GM18505 (cell line): ENCODE results near the gene ACOXL.

Experiments
- ATAC-seq: cut with Tn5 transposase; IDR thresholded peaks from one replicate; pipeline ENCODE4 v1.9.1; 2021; ENCODE audit not compliant: unreplicated experiment
- POLR2A ChIP-seq: IDR thresholded peaks from 4 replicates; pipeline ENCODE4 v1.6.1; 2011; ENCODE audit warnings: borderline replicate concordance; ENCODE audit not compliant: insufficient read depth, insufficient read length; ENCODE audit errors: extremely low read depth

The ACOXL gene

DNA sequence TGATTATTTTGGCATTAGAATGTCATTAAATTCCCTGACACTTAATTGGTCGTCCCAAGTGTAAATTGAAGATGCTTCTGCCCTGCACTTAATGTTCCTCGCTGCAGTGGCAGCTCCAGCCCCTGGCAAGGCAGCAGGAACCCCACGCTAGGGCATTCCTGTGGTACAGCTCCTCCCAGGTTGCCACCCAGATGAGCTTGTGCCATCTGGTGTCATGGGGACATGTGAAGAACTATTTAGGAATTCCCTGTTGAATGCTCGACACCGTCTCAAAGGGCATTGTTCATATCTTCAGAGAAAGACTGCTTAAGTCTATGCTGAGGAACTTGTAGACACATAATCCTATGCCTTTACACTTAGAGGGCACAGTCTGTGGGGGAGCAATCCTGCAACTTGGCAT is 427.3 kb downstream of the ACOXL start:
- no peak for TF ChIP-seq POLR2A

DNA sequence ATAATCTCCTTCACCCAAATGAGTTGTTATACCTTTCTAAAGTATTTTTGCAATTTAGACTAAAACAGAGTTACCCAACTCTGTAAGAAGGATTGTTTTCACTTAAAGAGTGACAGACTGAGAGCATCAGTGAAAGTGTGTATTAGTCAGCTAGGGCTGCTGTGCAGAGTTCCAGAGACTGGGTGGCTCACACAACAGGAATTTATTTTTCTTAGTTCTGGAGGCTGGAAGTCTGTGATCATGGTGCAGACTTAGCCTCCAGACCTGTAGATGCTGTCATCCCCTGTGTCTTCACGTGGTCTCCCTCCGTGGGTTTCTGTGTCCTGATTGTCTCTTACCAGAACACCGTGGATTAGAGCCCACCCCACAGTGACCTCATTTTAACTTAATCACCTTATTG is 428.4 kb downstream of the ACOXL start:
- TF ChIP-seq POLR2A = no peak
- no peak for ATAC-seq

More for the DNA sequence above, 427.3 kb downstream of the ACOXL start:
- ATAC-seq = no peak

DNA sequence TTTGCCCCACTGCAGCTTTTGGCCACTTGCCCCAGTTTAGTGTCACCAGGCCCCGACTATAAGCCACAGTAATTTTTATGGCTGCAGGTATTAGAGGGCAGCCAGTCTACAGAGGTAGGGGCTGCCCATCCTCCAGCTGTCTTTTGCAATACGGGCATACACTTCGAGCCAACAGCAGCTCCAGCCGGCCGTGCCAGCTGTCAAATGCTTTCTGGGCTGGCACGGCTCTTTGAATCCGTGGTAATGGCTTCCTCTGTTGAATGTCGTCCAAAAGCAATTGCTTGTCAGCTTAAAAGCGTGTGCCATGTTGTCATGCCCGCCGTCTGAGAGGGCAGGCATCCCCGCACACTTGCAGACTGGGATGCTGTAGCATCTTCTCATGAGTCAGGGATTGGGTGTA is 429.6 kb downstream of the ACOXL start:
- no peak for TF ChIP-seq POLR2A
- no peak for ATAC-seq

DNA sequence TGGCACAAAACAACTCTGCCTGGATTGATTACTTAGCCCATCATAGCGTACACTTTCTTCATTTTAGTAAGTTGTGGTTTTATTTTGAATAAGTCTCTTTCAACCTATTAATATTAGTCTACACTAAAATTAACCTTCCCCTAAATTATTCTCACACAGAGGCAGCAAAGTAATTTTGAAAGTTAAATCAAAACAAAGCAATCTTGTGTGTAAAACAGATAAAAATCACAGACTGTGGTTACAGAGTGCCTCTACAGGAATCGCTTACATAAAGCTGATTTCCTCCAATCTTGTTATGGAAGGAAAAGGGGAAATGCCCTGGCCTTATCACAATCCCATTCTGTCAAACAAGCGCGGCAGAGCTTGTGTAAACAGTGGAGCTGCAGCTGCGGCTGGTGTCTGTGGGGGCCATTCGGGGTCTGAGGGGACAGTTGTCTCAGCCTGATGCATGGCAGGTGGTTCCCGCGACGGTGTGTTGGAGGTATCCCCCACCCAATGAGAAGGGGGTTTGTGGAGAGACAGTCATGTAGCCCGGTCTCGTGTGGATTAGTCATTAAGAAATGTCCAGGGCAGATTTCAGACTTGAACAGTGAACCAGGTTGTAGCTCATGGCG is 430.5 kb downstream of the ACOXL start:
- no peak for ATAC-seq
- TF ChIP-seq POLR2A = no peak

DNA sequence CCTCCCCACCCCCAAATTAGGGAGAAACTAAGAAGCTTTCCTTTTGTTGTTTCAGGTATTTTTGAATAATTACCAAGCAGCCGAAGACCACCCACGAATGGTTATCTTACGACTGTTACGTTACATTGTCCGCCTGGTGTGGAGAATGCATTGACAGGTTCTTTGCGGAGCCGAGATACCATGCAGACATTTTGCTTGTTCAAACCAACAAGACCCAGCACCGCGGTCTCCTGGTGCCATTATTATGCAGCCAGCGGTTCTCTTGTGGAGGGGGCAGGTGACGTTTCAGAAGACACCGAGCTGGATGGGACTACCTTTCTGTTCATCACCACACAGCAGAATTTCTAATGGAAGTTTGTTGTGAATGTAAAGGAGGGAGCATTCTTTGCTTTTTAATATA is 431.7 kb downstream of the ACOXL start:
- TF ChIP-seq POLR2A = no peak
- ATAC-seq = no peak

DNA sequence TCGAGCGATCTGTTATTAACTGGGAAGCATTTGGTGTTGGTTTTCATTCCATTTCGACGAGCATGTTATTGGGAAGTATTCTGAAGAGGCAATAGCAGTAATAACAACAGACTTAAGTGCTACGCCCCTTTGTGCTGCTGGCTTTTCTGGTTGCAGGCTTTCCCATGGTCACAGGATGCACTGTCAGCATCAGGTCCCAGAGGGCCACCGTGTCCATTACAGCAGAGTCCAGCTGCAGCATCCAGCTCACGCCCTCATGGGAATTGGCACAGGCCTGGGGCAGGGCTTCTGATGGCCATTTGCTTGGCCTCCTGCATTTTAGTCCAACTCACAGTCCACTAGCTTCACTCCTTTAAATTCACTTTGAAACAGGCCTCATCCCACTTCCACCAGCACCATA is 432.7 kb downstream of the ACOXL start:
- no peak for ATAC-seq
- TF ChIP-seq POLR2A = no peak

DNA sequence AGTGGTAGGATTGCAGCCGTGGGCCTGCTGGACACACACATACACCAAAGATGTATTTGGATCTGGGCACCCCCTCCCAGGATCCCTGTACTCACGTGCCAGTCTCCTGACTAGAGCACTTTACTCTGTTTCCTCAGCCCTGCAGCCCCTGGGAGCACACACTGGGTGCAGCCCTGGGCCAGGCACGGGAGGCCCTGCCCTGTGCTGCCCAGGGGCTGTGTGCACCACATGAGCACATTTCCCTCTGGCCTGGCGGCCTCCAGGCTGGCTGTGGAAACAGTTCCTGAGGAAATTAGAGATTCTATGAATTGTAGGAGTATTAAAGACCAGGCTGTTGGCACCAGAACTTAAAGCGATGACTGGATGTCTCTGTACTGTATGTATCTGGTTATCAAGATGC is 433.7 kb downstream of the ACOXL start:
- TF ChIP-seq POLR2A = no peak
- no peak for ATAC-seq

DNA sequence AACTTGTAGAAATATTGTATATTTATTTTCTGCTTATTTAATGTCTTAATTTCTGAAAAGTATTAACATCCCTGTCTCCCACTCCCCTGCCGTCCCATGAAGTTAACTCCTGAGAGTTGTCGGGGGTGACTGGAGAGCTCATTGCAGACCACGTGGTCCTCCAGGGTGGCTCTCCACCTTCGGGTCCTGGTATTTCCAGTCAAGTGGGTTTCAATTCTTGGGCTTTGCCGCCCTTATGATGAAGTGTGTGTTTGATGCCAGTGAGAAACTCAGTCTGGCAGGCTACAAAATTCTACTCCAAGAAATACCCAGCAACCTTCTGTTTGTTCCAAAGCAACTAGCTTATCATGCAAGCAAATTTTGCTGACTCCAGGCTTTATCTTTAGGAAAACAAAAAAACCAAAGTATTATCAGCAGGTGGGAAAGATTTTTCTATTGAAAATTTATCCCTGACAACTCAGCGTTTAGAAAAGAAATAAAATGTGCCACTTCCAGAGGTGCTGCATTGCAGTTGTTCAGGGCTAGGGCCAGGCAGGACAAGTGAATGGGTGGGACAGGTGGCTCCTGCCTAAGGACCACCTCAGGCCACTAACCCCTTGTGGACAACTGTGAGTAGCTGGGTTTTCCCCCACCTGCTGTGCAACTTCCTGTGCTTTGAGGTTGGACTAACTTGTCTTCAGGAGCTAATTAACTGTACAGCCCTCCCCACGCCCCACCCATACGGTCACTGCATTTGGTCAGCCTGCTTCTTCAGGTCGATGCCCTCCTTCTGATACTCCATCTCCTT is 434.9 kb downstream of the ACOXL start:
- no peak for ATAC-seq
- TF ChIP-seq POLR2A = no peak

DNA sequence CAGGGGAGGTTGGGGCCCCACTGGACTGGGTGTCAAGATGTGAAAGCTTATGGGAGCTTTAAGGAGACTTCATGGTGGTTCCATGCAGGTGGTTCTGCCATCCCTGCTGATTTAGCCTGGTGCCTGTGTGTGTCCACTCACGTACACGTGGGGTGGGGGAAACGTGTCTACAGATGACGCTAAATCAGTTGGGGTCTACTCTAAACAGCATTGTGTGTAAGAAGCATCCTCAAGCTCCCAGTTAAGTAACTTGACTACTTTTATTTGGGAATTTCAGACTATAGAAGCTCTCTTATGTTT is 435.4 kb downstream of the ACOXL start:
- TF ChIP-seq POLR2A = no peak
- no peak for ATAC-seq
